Spleen (tissue), 7 donors: ENCODE results near the gene SLC22A12.

Experiments used
- POLR2AphosphoS5 ChIP-seq, 3 donors: sonication (generic); formaldehyde crosslinking; IDR thresholded peaks; one replicate each; pipeline ENCODE4 v1.5.1; 2017; ENCODE audit warnings: antibody characterized with exemption in 3 of 3
- TF ChIP-seq, protein P1 (sequence below), 11 experiments: fragments of 200-600 bp in 7 of 11; fragments of 450-650 bp in 4 of 11; sonication (generic) in 4 of 11; IDR thresholded peaks in 8 of 11; conservative IDR thresholded peaks in 3 of 11; 1 replicate in 7 of 11; 2 replicates in 4 of 11; pipeline versions ENCODE4 v1.4.0 to v1.8.0; 2016 to 2021; ENCODE audit warnings: antibody characterized with exemption in 11 of 11, inconsistent platforms in 4 of 11, mild to moderate bottlenecking in 1 of 11
- donor health status: DM: no; HTN: no; CAD: no; lungs with moderate emphysema.
- donor health status: DM: no; HTN: no; CAD: no.
- donor health status: DM: no; HTN: no; CAD: no.

DNA sequence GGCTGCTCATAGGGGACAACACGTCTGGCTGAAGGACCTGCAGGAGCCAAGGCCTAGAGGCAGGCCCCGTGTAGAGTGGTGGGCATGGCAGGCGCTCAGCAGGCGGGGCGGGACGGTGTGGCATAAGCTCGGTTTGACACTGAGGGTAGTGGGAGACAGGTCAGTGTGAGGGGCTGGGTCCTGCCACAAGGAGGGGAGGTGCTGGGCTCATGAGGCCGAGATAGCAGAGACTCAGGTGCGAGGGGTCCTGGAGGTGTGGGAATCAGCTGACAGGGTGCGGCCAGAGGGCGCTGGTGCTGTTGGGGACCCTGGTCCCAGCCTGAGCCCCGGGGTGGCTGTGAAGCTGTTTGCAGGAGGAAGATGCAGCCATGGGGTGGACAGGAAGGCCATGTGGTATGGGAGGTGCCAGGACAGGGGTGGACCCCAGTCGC is 6.7 kb downstream of the SLC22A12 start:
- TF ChIP-seq, protein P1, sequence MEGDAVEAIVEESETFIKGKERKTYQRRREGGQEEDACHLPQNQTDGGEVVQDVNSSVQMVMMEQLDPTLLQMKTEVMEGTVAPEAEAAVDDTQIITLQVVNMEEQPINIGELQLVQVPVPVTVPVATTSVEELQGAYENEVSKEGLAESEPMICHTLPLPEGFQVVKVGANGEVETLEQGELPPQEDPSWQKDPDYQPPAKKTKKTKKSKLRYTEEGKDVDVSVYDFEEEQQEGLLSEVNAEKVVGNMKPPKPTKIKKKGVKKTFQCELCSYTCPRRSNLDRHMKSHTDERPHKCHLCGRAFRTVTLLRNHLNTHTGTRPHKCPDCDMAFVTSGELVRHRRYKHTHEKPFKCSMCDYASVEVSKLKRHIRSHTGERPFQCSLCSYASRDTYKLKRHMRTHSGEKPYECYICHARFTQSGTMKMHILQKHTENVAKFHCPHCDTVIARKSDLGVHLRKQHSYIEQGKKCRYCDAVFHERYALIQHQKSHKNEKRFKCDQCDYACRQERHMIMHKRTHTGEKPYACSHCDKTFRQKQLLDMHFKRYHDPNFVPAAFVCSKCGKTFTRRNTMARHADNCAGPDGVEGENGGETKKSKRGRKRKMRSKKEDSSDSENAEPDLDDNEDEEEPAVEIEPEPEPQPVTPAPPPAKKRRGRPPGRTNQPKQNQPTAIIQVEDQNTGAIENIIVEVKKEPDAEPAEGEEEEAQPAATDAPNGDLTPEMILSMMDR (IDR thresholded peaks at IDR 0.05 in 8 of 11, conservative IDR thresholded peaks at IDR 0.05 in 3 of 11), result no peak
- no peak for TF ChIP-seq POLR2AphosphoS5 (IDR thresholded peaks at IDR 0.05)
